Panc1 (cell line): ENCODE results near the gene ZMAT3. TPM values are rescaled to one million over a fixed set of nuclear protein-coding genes. Genes with fewer than 3 reads are reported as not detected.

Source experiments
- ATAC-seq: fragments of 200-7000 bp; cut with Tn5 transposase; 2 replicates; pipeline ENCODE4 v1.9.1; 2020; ENCODE audit warnings: mild to moderate bottlenecking, moderate library complexity
- BruUV-seq: library from RNA; stranded (reverse); fragments of 400-500 nt; replicated peaks from 2 replicates; lab custom pipeline; 2021; lab: Mats Ljungman, UMichigan
- CTCF ChIA-PET: fragments of 300-600 bp; sonication (Branson Sonifier 250); formaldehyde crosslinking; loops from one replicate; lab custom pipeline; 2022; ENCODE audit warnings: antibody characterized with exemption; lab: Charles Lee
- POLR2A ChIA-PET: fragments of 300-600 bp; sonication (Branson Sonifier 250); formaldehyde crosslinking; loops from one replicate; lab custom pipeline; 2022; ENCODE audit warnings: antibody characterized with exemption; lab: Charles Lee
- DNase-seq: peaks from one replicate; pipeline ENCODE4 v3.0.0-alpha.2; 2010; ENCODE audit warnings: low read depth, low spot score
- H3K27ac ChIP-seq: 2 replicates; pipeline ENCODE4 v1.5.1; 2011; ENCODE audit warnings: mild to moderate bottlenecking, low read length, inconsistent platforms
- H3K27me3 ChIP-seq: fragments of 200-500 bp; sonication (Bioruptor generic); 2 replicates; pipeline ENCODE4 v1.6.0; 2014; ENCODE audit warnings: low read length, inconsistent platforms; ENCODE audit not compliant: control insufficient read depth, insufficient read depth
- H3K36me3 ChIP-seq: fragments of 200-500 bp; sonication (Bioruptor generic); 2 replicates; pipeline ENCODE4 v1.5.1; 2014; ENCODE audit warnings: inconsistent platforms, mild to moderate bottlenecking, low read length, moderate library complexity; ENCODE audit not compliant: control insufficient read depth, insufficient read depth
- H3K4me1 ChIP-seq: 2 replicates; pipeline ENCODE4 v1.5.1; 2011; ENCODE audit warnings: inconsistent platforms, mild to moderate bottlenecking, low read length, moderate library complexity; ENCODE audit not compliant: control insufficient read depth, insufficient read depth
- H3K4me3 ChIP-seq, 2 experiments: 2 replicates each; pipeline ENCODE4 v1.5.1; 2011 to 2012; ENCODE audit warnings: low read depth in 2 of 2, low read length in 2 of 2, mild to moderate bottlenecking in 2 of 2, inconsistent platforms in 1 of 2, moderate library complexity in 1 of 2
- H3K9me3 ChIP-seq: fragments of 200-500 bp; sonication (Bioruptor generic); 2 replicates; pipeline ENCODE4 v1.5.1; 2014; ENCODE audit warnings: low read depth, mild to moderate bottlenecking, inconsistent platforms, low read length, moderate library complexity; ENCODE audit not compliant: control insufficient read depth, insufficient read depth
- POLR2AphosphoS5 ChIP-seq: IDR thresholded peaks from 2 replicates; pipeline ENCODE4 v1.6.1; 2012; ENCODE audit warnings: mild to moderate bottlenecking, low read depth, low read length, moderate library complexity
- SIN3A ChIP-seq: IDR thresholded peaks from 2 replicates; pipeline ENCODE4 v1.6.1; 2012; ENCODE audit warnings: low read depth, mild to moderate bottlenecking, low read length, moderate library complexity, borderline replicate concordance; ENCODE audit not compliant: insufficient read depth
- TCF7L2 ChIP-seq: IDR thresholded peaks from 2 replicates; pipeline ENCODE4 v1.6.1; 2011; ENCODE audit warnings: mild to moderate bottlenecking, low read depth, low read length, inconsistent platforms
- in situ Hi-C: cut with HindIII; loops from 2 replicates; pipeline ENCODE4 v1.10.0; 2016; ENCODE audit warnings: low sequenced_read_pairs, low pct_unique_long_range_greater_than_20kb
- intact Hi-C: fragments of 100-400 bp; cut with micrococcal nuclease; formaldehyde crosslinking; loops from one replicate; pipeline ENCODE4 v1.10.0; 2022; ENCODE audit not compliant: unreplicated experiment
- total RNA-seq: library from RNA; stranded (reverse); gene quantifications from one replicate; pipeline ENCODE4 v1.2.1, GENCODE V29; 2021; ENCODE audit not compliant: unreplicated experiment
- TF ChIP-seq, protein P1 (sequence below), 2 experiments: IDR thresholded peaks; 2 replicates each; pipeline ENCODE4 v1.6.1; 2011 to 2012; ENCODE audit warnings: low read depth in 2 of 2, control low read depth in 1 of 2, low read length in 1 of 2, mild to moderate bottlenecking in 1 of 2, moderate library complexity in 1 of 2; ENCODE audit not compliant: insufficient read depth in 1 of 2
- TF ChIP-seq, protein P2 (sequence below): fragments of 450-650 bp; IDR thresholded peaks from 2 replicates; pipeline ENCODE4 v1.5.1; 2017; ENCODE audit warnings: mild to moderate bottlenecking

Gene ZMAT3
- total RNA-seq, 1 experiment from 2014 or later: 14.6 TPM

DNA sequence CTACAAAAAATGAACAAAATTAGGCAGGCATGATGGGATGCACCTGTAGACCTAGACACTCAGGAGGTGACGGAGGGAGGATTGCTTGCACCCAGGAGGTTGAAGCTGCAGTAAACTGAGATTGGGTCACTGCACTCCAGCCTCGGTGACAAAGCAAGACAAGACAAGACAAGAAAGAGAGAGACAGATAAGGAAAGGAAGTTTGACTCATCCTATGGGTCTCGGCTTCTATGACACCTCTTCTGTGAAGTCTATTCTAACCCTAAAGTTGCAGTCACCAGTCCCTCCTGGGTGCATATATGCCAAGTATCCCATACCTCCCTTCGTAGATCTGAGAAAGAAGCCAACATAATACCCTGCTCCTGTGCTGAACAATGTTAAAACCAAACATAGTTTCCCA lies 7.9 kb upstream of the ZMAT3 start:
- in situ Hi-C loops: no loop called here
- Histone ChIP-seq H3K4me3 (no peak overlapping the region), H3K4me1 (no peaks in the 10 kb centered on the region), H3K36me3 (no peaks in the 10 kb centered on the region), H3K27me3 (no peaks in the 10 kb centered on the region; the same call in 1 of the 2 replicates), H3K27ac (no peak overlapping the region), H3K9me3 (no peaks in the 10 kb centered on the region)
- no TSS peak for BruUV-seq
- DNase-seq: no peak
- TF ChIP-seq TCF7L2 (no peak), SIN3A (no peak), POLR2AphosphoS5 (no peak)
- TF ChIP-seq, protein P1, sequence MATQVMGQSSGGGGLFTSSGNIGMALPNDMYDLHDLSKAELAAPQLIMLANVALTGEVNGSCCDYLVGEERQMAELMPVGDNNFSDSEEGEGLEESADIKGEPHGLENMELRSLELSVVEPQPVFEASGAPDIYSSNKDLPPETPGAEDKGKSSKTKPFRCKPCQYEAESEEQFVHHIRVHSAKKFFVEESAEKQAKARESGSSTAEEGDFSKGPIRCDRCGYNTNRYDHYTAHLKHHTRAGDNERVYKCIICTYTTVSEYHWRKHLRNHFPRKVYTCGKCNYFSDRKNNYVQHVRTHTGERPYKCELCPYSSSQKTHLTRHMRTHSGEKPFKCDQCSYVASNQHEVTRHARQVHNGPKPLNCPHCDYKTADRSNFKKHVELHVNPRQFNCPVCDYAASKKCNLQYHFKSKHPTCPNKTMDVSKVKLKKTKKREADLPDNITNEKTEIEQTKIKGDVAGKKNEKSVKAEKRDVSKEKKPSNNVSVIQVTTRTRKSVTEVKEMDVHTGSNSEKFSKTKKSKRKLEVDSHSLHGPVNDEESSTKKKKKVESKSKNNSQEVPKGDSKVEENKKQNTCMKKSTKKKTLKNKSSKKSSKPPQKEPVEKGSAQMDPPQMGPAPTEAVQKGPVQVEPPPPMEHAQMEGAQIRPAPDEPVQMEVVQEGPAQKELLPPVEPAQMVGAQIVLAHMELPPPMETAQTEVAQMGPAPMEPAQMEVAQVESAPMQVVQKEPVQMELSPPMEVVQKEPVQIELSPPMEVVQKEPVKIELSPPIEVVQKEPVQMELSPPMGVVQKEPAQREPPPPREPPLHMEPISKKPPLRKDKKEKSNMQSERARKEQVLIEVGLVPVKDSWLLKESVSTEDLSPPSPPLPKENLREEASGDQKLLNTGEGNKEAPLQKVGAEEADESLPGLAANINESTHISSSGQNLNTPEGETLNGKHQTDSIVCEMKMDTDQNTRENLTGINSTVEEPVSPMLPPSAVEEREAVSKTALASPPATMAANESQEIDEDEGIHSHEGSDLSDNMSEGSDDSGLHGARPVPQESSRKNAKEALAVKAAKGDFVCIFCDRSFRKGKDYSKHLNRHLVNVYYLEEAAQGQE (IDR thresholded peaks at IDR 0.05; ENCODE audit: insufficient read depth in 1 of 2, low read depth in 2 of 2, low read length in 1 of 2): no peak
- TF ChIP-seq, protein P2, sequence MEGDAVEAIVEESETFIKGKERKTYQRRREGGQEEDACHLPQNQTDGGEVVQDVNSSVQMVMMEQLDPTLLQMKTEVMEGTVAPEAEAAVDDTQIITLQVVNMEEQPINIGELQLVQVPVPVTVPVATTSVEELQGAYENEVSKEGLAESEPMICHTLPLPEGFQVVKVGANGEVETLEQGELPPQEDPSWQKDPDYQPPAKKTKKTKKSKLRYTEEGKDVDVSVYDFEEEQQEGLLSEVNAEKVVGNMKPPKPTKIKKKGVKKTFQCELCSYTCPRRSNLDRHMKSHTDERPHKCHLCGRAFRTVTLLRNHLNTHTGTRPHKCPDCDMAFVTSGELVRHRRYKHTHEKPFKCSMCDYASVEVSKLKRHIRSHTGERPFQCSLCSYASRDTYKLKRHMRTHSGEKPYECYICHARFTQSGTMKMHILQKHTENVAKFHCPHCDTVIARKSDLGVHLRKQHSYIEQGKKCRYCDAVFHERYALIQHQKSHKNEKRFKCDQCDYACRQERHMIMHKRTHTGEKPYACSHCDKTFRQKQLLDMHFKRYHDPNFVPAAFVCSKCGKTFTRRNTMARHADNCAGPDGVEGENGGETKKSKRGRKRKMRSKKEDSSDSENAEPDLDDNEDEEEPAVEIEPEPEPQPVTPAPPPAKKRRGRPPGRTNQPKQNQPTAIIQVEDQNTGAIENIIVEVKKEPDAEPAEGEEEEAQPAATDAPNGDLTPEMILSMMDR: no peak
- CTCF ChIA-PET: no interaction called here
- ATAC-seq: no peak
- intact Hi-C loops: no loop called here
- POLR2A ChIA-PET: no interaction called here

DNA sequence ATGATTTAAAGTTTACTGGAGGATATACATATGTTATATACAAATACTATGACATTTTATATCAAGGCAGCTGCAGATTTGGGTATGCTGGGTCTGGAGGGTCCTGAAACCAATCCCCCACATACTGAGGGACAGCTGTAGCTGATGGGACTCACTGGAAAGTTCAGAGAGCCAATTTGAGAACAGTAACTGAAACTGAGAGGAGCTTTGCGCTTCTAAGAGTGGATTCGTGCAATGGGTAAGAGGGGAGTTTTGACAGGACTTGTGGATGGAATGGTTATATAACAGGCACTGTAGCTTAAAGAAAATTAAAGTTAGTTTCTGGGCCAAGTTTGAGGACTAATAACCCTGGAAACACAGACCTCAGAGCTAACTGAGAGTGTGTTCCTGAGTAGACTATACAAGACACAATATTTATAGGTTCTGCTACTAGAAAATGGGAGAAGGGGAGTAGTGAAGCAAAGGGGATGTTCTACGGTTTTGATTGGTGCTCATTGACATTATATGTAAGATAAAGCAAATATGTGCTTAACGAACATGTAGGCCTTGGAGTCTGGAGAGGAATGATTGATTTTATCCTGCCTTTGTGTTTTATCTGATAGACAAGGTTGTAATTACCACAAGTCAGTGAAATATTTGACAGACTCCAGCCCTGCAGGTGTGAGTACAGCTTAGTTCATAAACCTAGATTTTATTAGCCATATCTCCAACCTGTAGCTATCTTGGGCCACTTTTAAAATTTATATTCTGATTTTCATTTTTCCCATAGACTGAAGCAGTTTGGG lies 4.8 kb upstream of the ZMAT3 start:
- Histone ChIP-seq H3K4me1 (no peaks in the 10 kb centered on the region), H3K27me3 (no peaks in the 10 kb centered on the region; the same call in 1 of the 2 replicates), H3K4me3 (no peak overlapping the region), H3K27ac (no peak overlapping the region), H3K9me3 (no peaks in the 10 kb centered on the region), H3K36me3 (no peaks in the 10 kb centered on the region)
- DNase-seq (no peak), ATAC-seq (no peak)
- in situ Hi-C loops: no loop called here
- POLR2A ChIA-PET: no interaction called here
- CTCF ChIA-PET: no interaction called here
- BruUV-seq: no TSS peak
- intact Hi-C loops: no loop called here
- TF ChIP-seq POLR2AphosphoS5: no peak
- no peak for TF ChIP-seq SIN3A
- TF ChIP-seq, protein P1 (IDR thresholded peaks at IDR 0.05; ENCODE audit: insufficient read depth in 1 of 2, low read depth in 2 of 2, low read length in 1 of 2): no peak
- no peak for TF ChIP-seq TCF7L2
- TF ChIP-seq, protein P2: no peak
